K562 (cell line): ENCODE data around the gene NFATC1. TPM values are rescaled to one million over a fixed set of nuclear protein-coding genes. Genes with fewer than 3 reads are reported as not detected.

Experiments used
- CTBP1 ChIP-seq: fragments of 450-650 bp; IDR thresholded peaks from 2 replicates; pipeline ENCODE4 v1.6.1; 2016; ENCODE audit warnings: borderline replicate concordance
- PPARD ChIP-seq: fragments of 250-450 bp; sonication (Bioruptor Pico); IDR thresholded peaks from 2 replicates; pipeline ENCODE4 v1.8.0; 2022; ENCODE audit warnings: inconsistent platforms, mild to moderate bottlenecking, moderate library complexity
- SAFB2 ChIP-seq: fragments of 200-400 bp; formaldehyde crosslinking; IDR thresholded peaks from 2 replicates; pipeline ENCODE4 v1.6.1; 2018; ENCODE audit warnings: borderline replicate concordance, low read length, low read depth, moderate library complexity; ENCODE audit not compliant: severe bottlenecking
- WHSC1 ChIP-seq: IDR thresholded peaks from one replicate; pipeline ENCODE4 v1.6.1; 2012; ENCODE audit warnings: low read length, control low read depth, inconsistent platforms
- ZBTB40 ChIP-seq, 2 experiments: fragments of 450-650 bp in 1 of 2; sonication (generic) in 1 of 2; formaldehyde crosslinking in 1 of 2; IDR thresholded peaks; 2 replicates each; pipeline versions ENCODE4 v1.7.1 to v1.9.0; 2016 to 2022; ENCODE audit warnings: inconsistent platforms in 1 of 2, mild to moderate bottlenecking in 1 of 2, missing genetic modification reagents in 1 of 2
- ZMIZ1 ChIP-seq, 2 experiments: fragments of 150-350 bp in 1 of 2; IDR thresholded peaks; 2 replicates each; pipeline ENCODE4 v1.6.1; 2012 to 2016; ENCODE audit warnings: low read depth in 2 of 2, low read length in 2 of 2, mild to moderate bottlenecking in 1 of 2, moderate library complexity in 1 of 2
- polyA plus RNA-seq, 8 experiments: library from polyadenylated mRNA; depleted of rRNA in 4 of 8; stranded (reverse) in 5 of 8; unstranded in 3 of 8; fragments of >200 nt; fragmentation: Nextera tagmentation in 2 of 8; fragmentation: Illumina TruSeq in 1 of 8; extraction: Ambion mirVana in 2 of 8; extraction: Trizol in 1 of 8; gene quantifications; 2 replicates each; pipeline versions ENCODE4 v1.2.1 to v1.2.3, GENCODE V29; 2011 to 2014; ENCODE audit warnings: inconsistent platforms in 1 of 8, missing spikeins in 1 of 8
- total RNA-seq, 7 experiments: library from RNA; depleted of rRNA in 6 of 7; stranded (reverse); fragments of >200 nt in 6 of 7; fragmentation: Illumina TruSeq in 2 of 7; extraction: Trizol in 2 of 7; gene quantifications; 2 replicates each; pipeline versions ENCODE4 v1.2.1 to v1.2.3, GENCODE V29; 2011 to 2021; ENCODE audit warnings: low replicate concordance in 1 of 7
- TF ChIP-seq, protein P1 (sequence below): sonication (generic); formaldehyde crosslinking; IDR thresholded peaks from 2 replicates; pipeline ENCODE4 v1.8.0; 2022; ENCODE audit warnings: mild to moderate bottlenecking, missing genetic modification reagents
- TF ChIP-seq, protein P2 (sequence below), 3 experiments: fragments of 200-800 bp in 1 of 3; sonication (Bioruptor generic) in 1 of 3; sonication (generic) in 1 of 3; formaldehyde crosslinking in 1 of 3; IDR thresholded peaks; 2 replicates each; pipeline versions ENCODE4 v1.6.1 to v1.8.0; 2016 to 2022; ENCODE audit warnings: mild to moderate bottlenecking in 2 of 3, missing compliant biosample characterization in 2 of 3, missing genetic modification characterization in 2 of 3, missing genetic modification reagents in 1 of 3

Gene NFATC1
- total and polyA plus RNA-seq, 9 of the 15 experiments (the other 6 are each of a cell fraction or from before 2014, with no cell fraction given): 1.1 to 16.4 (median 2.5) TPM

DNA sequence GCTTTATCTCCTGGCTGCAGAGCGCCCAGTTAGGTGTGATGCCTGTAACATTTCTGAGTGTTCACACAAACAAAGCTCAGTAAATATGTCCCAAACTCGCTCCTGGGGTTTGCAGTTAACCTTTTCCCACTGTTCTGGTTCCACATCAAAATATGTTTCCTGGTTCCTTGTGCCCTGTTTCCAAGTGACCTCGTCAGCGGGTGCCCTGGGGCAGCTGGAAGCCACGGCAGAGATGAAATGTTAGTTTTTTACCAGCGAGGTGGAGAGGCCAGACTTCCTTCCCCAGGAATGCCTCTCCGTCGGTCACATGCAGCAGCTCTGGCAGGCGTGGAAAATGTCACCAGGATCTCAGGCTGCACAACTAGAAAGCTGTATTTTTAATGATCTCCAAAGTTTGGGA is 18.2 kb downstream of the NFATC1 start (continued):
- TF ChIP-seq, protein P1, sequence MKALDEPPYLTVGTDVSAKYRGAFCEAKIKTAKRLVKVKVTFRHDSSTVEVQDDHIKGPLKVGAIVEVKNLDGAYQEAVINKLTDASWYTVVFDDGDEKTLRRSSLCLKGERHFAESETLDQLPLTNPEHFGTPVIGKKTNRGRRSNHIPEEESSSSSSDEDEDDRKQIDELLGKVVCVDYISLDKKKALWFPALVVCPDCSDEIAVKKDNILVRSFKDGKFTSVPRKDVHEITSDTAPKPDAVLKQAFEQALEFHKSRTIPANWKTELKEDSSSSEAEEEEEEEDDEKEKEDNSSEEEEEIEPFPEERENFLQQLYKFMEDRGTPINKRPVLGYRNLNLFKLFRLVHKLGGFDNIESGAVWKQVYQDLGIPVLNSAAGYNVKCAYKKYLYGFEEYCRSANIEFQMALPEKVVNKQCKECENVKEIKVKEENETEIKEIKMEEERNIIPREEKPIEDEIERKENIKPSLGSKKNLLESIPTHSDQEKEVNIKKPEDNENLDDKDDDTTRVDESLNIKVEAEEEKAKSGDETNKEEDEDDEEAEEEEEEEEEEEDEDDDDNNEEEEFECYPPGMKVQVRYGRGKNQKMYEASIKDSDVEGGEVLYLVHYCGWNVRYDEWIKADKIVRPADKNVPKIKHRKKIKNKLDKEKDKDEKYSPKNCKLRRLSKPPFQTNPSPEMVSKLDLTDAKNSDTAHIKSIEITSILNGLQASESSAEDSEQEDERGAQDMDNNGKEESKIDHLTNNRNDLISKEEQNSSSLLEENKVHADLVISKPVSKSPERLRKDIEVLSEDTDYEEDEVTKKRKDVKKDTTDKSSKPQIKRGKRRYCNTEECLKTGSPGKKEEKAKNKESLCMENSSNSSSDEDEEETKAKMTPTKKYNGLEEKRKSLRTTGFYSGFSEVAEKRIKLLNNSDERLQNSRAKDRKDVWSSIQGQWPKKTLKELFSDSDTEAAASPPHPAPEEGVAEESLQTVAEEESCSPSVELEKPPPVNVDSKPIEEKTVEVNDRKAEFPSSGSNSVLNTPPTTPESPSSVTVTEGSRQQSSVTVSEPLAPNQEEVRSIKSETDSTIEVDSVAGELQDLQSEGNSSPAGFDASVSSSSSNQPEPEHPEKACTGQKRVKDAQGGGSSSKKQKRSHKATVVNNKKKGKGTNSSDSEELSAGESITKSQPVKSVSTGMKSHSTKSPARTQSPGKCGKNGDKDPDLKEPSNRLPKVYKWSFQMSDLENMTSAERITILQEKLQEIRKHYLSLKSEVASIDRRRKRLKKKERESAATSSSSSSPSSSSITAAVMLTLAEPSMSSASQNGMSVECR (CRISPR knock-in tag): no peak
- no peak for TF ChIP-seq ZMIZ1 (IDR thresholded peaks at IDR 0.05; ENCODE audit: low read depth in 2 of 2, low read length in 2 of 2)
- TF ChIP-seq, protein P2, sequence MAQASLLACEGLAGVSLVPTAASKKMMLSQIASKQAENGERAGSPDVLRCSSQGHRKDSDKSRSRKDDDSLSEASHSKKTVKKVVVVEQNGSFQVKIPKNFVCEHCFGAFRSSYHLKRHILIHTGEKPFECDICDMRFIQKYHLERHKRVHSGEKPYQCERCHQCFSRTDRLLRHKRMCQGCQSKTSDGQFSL (CRISPR knock-in tag; IDR thresholded peaks at IDR 0.05): no peak
- TF ChIP-seq, protein P2 (tag; IDR thresholded peaks at IDR 0.05): no peak
- TF ChIP-seq CTBP1: no peak
- TF ChIP-seq SAFB2: no peak
- TF ChIP-seq WHSC1: no peak
- TF ChIP-seq ZBTB40 (IDR thresholded peaks at IDR 0.05): no peak
- TF ChIP-seq ZBTB40 (CRISPR knock-in tag; IDR thresholded peaks at IDR 0.05): no peak
- no peak for TF ChIP-seq PPARD (CRISPR knock-in tag)
